HG02938 (cell line): ENCODE measurements around the gene TRIM31.

Experiments used
- ATAC-seq: cut with Tn5 transposase; IDR thresholded peaks from one replicate; pipeline ENCODE4 v1.9.1; 2021; ENCODE audit warnings: mild to moderate bottlenecking, moderate library complexity; ENCODE audit not compliant: unreplicated experiment

TRIM31 gene

DNA sequence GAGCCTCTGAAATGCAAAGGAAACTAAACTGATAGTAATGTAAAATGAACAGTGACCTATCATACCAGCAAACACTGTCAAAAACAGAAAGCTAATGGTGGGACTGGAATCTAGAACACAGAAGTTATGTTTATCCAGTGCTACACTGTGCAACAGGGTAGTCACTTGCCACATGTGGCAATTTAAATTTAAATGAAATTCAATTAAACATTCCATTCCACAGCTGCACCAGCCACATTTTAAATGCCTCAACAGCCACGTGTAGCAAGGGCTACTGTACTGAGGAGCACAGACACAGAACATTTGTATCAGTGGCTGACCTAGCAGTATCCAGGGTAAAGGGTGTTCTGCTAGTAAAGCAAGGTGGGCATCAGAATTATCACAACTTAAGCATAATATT is 57.4 kb downstream of the TRIM31 start:
- ATAC-seq: no peak

GRCh38 chr6:30053682-30054081 is 59.2 kb downstream of the TRIM31 start:
- ATAC-seq: no peak
